IMR-90 (cell line): ENCODE measurements around the gene HS2ST1. TPM values are rescaled to one million over a fixed set of nuclear protein-coding genes. Genes with fewer than 3 reads are reported as not detected.

Experiments used
- ATAC-seq: fragments of 200-7000 bp; cut with Tn5 transposase; 2 replicates; pipeline ENCODE4 v1.9.1; 2020; ENCODE audit warnings: low read depth, mild to moderate bottlenecking, moderate library complexity
- BruUV-seq: library from RNA; stranded (reverse); fragments of 400-500 nt; replicated peaks from 2 replicates; lab custom pipeline; 2021; lab: Mats Ljungman, UMichigan
- CTCF ChIA-PET: fragments of 300-600 bp; formaldehyde crosslinking; extraction: SDS; loops from one replicate; lab custom pipeline; 2021; ENCODE audit warnings: antibody characterized with exemption; lab: Yijun Ruan, JAX
- POLR2A ChIA-PET: fragments of 300-600 bp; sonication (Branson Sonifier 250); formaldehyde crosslinking; loops from one replicate; lab custom pipeline; 2022; ENCODE audit warnings: antibody characterized with exemption; ENCODE audit not compliant: unreplicated experiment; lab: Charles Lee
- DNase-seq: peaks from one replicate; pipeline ENCODE4 v3.0.0; 2013
- H2AFZ ChIP-seq: replicated peaks from 2 replicates; pipeline ENCODE3; 2013; ENCODE audit warnings: low read length, mild to moderate bottlenecking; ENCODE audit not compliant: poor library complexity
- H2AK5ac ChIP-seq: 2 replicates; pipeline ENCODE4 v1.6.1; 2013; ENCODE audit warnings: low read depth, low read length, inconsistent platforms
- H2AK9ac ChIP-seq: replicated peaks from 2 replicates; pipeline ENCODE3; 2013; ENCODE audit warnings: mild to moderate bottlenecking, low read depth, low read length, moderate library complexity; ENCODE audit not compliant: poor library complexity
- H2BK120ac ChIP-seq: 2 replicates; pipeline ENCODE4 v1.6.1; 2013; ENCODE audit warnings: low read depth, low read length, inconsistent platforms
- H2BK15ac ChIP-seq: 3 replicates; pipeline ENCODE4 v1.6.1; 2013; ENCODE audit warnings: low read depth, low read length, inconsistent platforms
- H2BK20ac ChIP-seq: 2 replicates; pipeline ENCODE4 v1.6.1; 2013; ENCODE audit warnings: low read depth, mild to moderate bottlenecking, inconsistent platforms, low read length, moderate library complexity
- H2BK5ac ChIP-seq: 2 replicates; pipeline ENCODE4 v1.6.1; 2013; ENCODE audit warnings: mild to moderate bottlenecking, low read depth, low read length, inconsistent platforms; ENCODE audit not compliant: poor library complexity, severe bottlenecking
- H3K14ac ChIP-seq: replicated peaks from 2 replicates; pipeline ENCODE4 v1.6.1; 2013; ENCODE audit warnings: low read depth, low read length, inconsistent platforms
- H3K18ac ChIP-seq: 2 replicates; pipeline ENCODE4 v1.6.1; 2013; ENCODE audit warnings: low read depth, low read length, control low read depth
- H3K23ac ChIP-seq: 2 replicates; pipeline ENCODE4 v1.6.1; 2013; ENCODE audit warnings: low read depth, low read length, inconsistent platforms
- H3K27ac ChIP-seq: 2 replicates; pipeline ENCODE4 v1.5.1; 2013; ENCODE audit warnings: mild to moderate bottlenecking, control low read depth, low read length; ENCODE audit not compliant: insufficient read depth
- H3K27me3 ChIP-seq: 2 replicates; pipeline ENCODE4 v1.6.1; 2013; ENCODE audit warnings: low read length; ENCODE audit not compliant: control insufficient read depth, insufficient read depth
- H3K36me3 ChIP-seq: 2 replicates; pipeline ENCODE4 v1.6.1; 2013; ENCODE audit warnings: low read length, mixed read lengths; ENCODE audit not compliant: control insufficient read depth, insufficient read depth
- H3K4ac ChIP-seq: 2 replicates; pipeline ENCODE4 v1.6.1; 2013; ENCODE audit warnings: low read depth, low read length, inconsistent platforms
- H3K4me1 ChIP-seq: 2 replicates; pipeline ENCODE4 v1.6.1; 2013; ENCODE audit warnings: low read length, mixed read lengths; ENCODE audit not compliant: control insufficient read depth, insufficient read depth
- H3K4me2 ChIP-seq: 2 replicates; pipeline ENCODE4 v1.6.1; 2013; ENCODE audit warnings: low read depth, mild to moderate bottlenecking, control low read depth, low read length, moderate library complexity
- H3K4me3 ChIP-seq: 2 replicates; pipeline ENCODE4 v1.5.1; 2013; ENCODE audit warnings: low read depth, mild to moderate bottlenecking, control low read depth, low read length, moderate library complexity; ENCODE audit not compliant: insufficient read depth
- H3K56ac ChIP-seq: 2 replicates; pipeline ENCODE4 v1.6.1; 2013; ENCODE audit warnings: low read length, inconsistent platforms; ENCODE audit not compliant: insufficient read depth; ENCODE audit errors: extremely low read depth
- H3K79me1 ChIP-seq, 2 experiments: 2 replicates each; pipeline ENCODE4 v1.6.1; 2013; ENCODE audit warnings: low read length in 2 of 2, inconsistent platforms in 1 of 2, low read depth in 1 of 2
- H3K9ac ChIP-seq: 2 replicates; pipeline ENCODE4 v1.6.1; 2013; ENCODE audit warnings: low read depth, low read length, control low read depth
- H3K9me1 ChIP-seq: 2 replicates; pipeline ENCODE4 v1.6.1; 2013; ENCODE audit warnings: low read length, inconsistent platforms; ENCODE audit not compliant: insufficient read depth
- H3K9me3 ChIP-seq: 2 replicates; pipeline ENCODE4 v1.6.1; 2013; ENCODE audit warnings: low read length; ENCODE audit not compliant: control insufficient read depth, insufficient read depth
- H4K20me1 ChIP-seq: 2 replicates; pipeline ENCODE4 v1.6.1; 2013; ENCODE audit warnings: low read length, inconsistent platforms; ENCODE audit not compliant: insufficient read depth
- H4K5ac ChIP-seq: 2 replicates; pipeline ENCODE4 v1.6.1; 2013; ENCODE audit warnings: mild to moderate bottlenecking, low read depth, low read length, control low read depth
- H4K8ac ChIP-seq, 2 experiments: 2 replicates each; pipeline ENCODE4 v1.6.1; 2013; ENCODE audit warnings: low read depth in 2 of 2, low read length in 2 of 2, control low read depth in 1 of 2, inconsistent platforms in 1 of 2
- H4K91ac ChIP-seq: 2 replicates; pipeline ENCODE4 v1.6.1; 2013; ENCODE audit warnings: low read depth, low read length, inconsistent platforms; ENCODE audit not compliant: insufficient read depth
- BHLHE40 ChIP-seq: fragments of 150-350 bp; IDR thresholded peaks from 2 replicates; pipeline ENCODE4 v1.6.1; 2016; ENCODE audit warnings: mild to moderate bottlenecking, low read depth, low read length
- CHD1 ChIP-seq: IDR thresholded peaks from 2 replicates; pipeline ENCODE4 v1.6.1; 2012; ENCODE audit warnings: low read depth, low read length, improper control_type of control experiment
- MAZ ChIP-seq: IDR thresholded peaks from 2 replicates; pipeline ENCODE4 v1.6.1; 2012; ENCODE audit warnings: low read depth, mild to moderate bottlenecking, low read length, improper control_type of control experiment, moderate library complexity, borderline replicate concordance
- MXI1 ChIP-seq: IDR thresholded peaks from 2 replicates; pipeline ENCODE4 v1.6.1; 2012; ENCODE audit warnings: low read depth, mild to moderate bottlenecking, low read length, moderate library complexity, borderline replicate concordance
- POLR2A ChIP-seq: IDR thresholded peaks from 2 replicates; pipeline ENCODE4 v1.6.1; 2012; ENCODE audit warnings: mild to moderate bottlenecking, low read depth, low read length
- RFX5 ChIP-seq: IDR thresholded peaks from 2 replicates; pipeline ENCODE4 v1.8.0; 2012; ENCODE audit warnings: low read depth, mild to moderate bottlenecking, low read length, moderate library complexity
- SMC3 ChIP-seq: fragments of 150-350 bp; IDR thresholded peaks from 2 replicates; pipeline ENCODE4 v1.6.1; 2016; ENCODE audit warnings: low read depth, mild to moderate bottlenecking, antibody characterized with exemption, low read length, moderate library complexity
- WGBS, 2 experiments: methylation state at CpG; one replicate each; pipeline versions ENCODE4 v1.1.5 to v1.1.7; 2013; ENCODE audit warnings: missing lambda C conversion rate in 2 of 2; ENCODE audit not compliant: insufficient read length in 1 of 2; ENCODE audit errors: extremely low coverage in 2 of 2; 5-methylcytosine and 5-hydroxymethylcytosine counted together
- dilution Hi-C: fragments of 300-500 bp; cut with HindIII; formaldehyde crosslinking; loops from one replicate; pipeline ENCODE4 v1.14.3; 2018; ENCODE audit warnings: low sequenced_read_pairs; ENCODE audit not compliant: unreplicated experiment
- in situ Hi-C: fragments of 300-500 bp; cut with MboI; formaldehyde crosslinking; loops from 3 replicates; pipeline ENCODE4 v1.14.3; 2019; ENCODE audit warnings: low sequenced_read_pairs, inconsistent platforms, mixed read lengths
- intact Hi-C: fragments of 100-400 bp; cut with micrococcal nuclease; formaldehyde crosslinking; loops from 2 replicates; pipeline ENCODE4 v1.10.0; 2022
- polyA plus RNA-seq, 3 experiments: library from polyadenylated mRNA; depleted of rRNA; stranded (reverse); fragments of >200 nt; gene quantifications; 2 replicates each; pipeline ENCODE4 v1.2.3, GENCODE V29; 2012; ENCODE audit warnings: low replicate concordance in 1 of 3
- total RNA-seq: library from RNA; depleted of rRNA; stranded (reverse); fragments of >200 nt; gene quantifications from 2 replicates; pipeline ENCODE4 v1.2.3, GENCODE V29; 2012

Gene HS2ST1
- total and polyA plus RNA-seq, 2 of the 4 experiments (the other 2 are of a cell fraction) = 7.8 to 13.1 TPM

GRCh38 chr1:86913896-86914600 lies 387 bp upstream of the HS2ST1 start, which contains the start of gene SELENOF:
TSS of gene SELENOF (minus strand) at chr1:86914126. CDS start at chr1:86914111, 15 bp downstream.
- DNase-seq (peak; percentile 100), ATAC-seq (peak; percentile 94)
- Histone ChIP-seq H2BK120ac (peak within 1 kb of the TSS; percentile 51), H3K9ac (peak within 1 kb of the TSS; percentile 84), H4K91ac (peak within 1 kb of the TSS; percentile 96), H4K8ac (peak within 1 kb of the TSS; percentile 88 to 99), H3K4me3 (peak within 1 kb of the TSS; percentile 85), H3K9me1 (no peaks in the 10 kb centered on the region), H2AFZ (peak within 1 kb of the TSS; percentile 94), H2AK9ac (peak within 1 kb of the TSS; percentile 71), H3K4me1 (peaks cover 4% of the 10 kb centered on the region; the same call in 1 of the 2 replicates), H4K5ac (peak within 1 kb of the TSS; percentile 90), H3K56ac (peak within 1 kb of the TSS; percentile 94), H2BK5ac (peak within 1 kb of the TSS; percentile 94), H3K79me1 (peaks cover 5 to 45% of the 10 kb centered on the region in 2 experiments; a peak in 3 of 4 replicates), H3K9me3 (no peaks in the 10 kb centered on the region), H2AK5ac (peak within 1 kb of the TSS; percentile 87), H3K36me3 (no peaks in the 10 kb centered on the region; the same call in 1 of the 2 replicates), H3K4me2 (peak within 1 kb of the TSS; percentile 93), H2BK20ac (peak within 1 kb of the TSS; percentile 5; the same call in 1 of the 2 replicates), H4K20me1 (peaks cover 44% of the 10 kb centered on the region), H3K23ac (peak within 1 kb of the TSS; percentile 99), H3K18ac (peak within 1 kb of the TSS; percentile 88), H3K27me3 (no peaks in the 10 kb centered on the region), H2BK15ac (peak within 1 kb of the TSS; percentile 97), H3K14ac (peak within 1 kb of the TSS; percentile 99), H3K27ac (peak within 1 kb of the TSS; percentile 79), H3K4ac (peak within 1 kb of the TSS; percentile 97)
- ChIA-PET CTCF (interaction anchor here (0.8 to 1.0 kb wide), 2 partner anchors 44 to 55 kb away, joined by 3 read pairs; no protein-coding TSS in a partner anchor), POLR2A (interaction anchor here (0.7 kb wide), 1 partner anchor 18 kb away, joined by 4 read pairs; no protein-coding TSS in a partner anchor)
- no TSS peak for BruUV-seq
- in situ Hi-C loops = no loop called here
- dilution Hi-C loops = no loop called here
- 0% methylated on average over 9 of the region's 44 CpGs; no CpG with 5 or more reads in 1 of the 2 experiments for WGBS, 2 experiments
- TF ChIP-seq BHLHE40 (no peak), SMC3 (no peak), RFX5 (no peak), MAZ (no peak), POLR2A (peak; percentile 83), CHD1 (no peak), MXI1 (0 out of 2 replicates have a peak, but pooled peaks have one; percentile 54)
- intact Hi-C loops = loop anchor here (2.0 to 5.0 kb wide), 4 partner anchors 38 to 163 kb away; no protein-coding TSS in a partner anchor
